ENCODE results near the gene CXCR1. TPM values are rescaled to one million over a fixed set of nuclear protein-coding genes. Genes with fewer than 3 reads are reported as not detected.

CXCR1 gene
- not detected in 2 replicates for total RNA-seq

GRCh38 chr2:218166791-218167190, at the start of gene CXCR1:
Gene CXCR1 (minus strand): TSS chr2:218166962. CDS start chr2:218165211, 1,751 bp downstream.

GRCh38 chr2:218125626-218126080, 41.1 kb downstream of the CXCR1 start, which contains the start of gene CXCR2:
Gene CXCR2 (plus strand): TSS chr2:218126028. CDS start chr2:218134802, 8,774 bp downstream.

Other genes starting within 250 kb of the CXCR1 start
- gene TNS1, start 164.0 kb downstream of the CXCR1 start, total RNA-seq = 15.7 and 76.7 TPM in 2 replicates
- not detected in 2 replicates for gene RUFY4, start 97.7 kb downstream of the CXCR1 start, total RNA-seq
- not detected in 2 replicates for gene CXCR2, start 40.9 kb downstream of the CXCR1 start, total RNA-seq
- gene ARPC2, start 50.2 kb upstream of the CXCR1 start, total RNA-seq = 297 and 314 TPM in 2 replicates
- gene GPBAR1, start 94.1 kb upstream of the CXCR1 start, total RNA-seq = 0.06 and 0.16 TPM in 2 replicates
- 132 and 186 TPM in 2 replicates for gene AAMP, start 103.2 kb upstream of the CXCR1 start, total RNA-seq
- gene PNKD, start 103.6 kb upstream of the CXCR1 start, total RNA-seq = 24.0 and 36.1 TPM in 2 replicates
- 89.4 and 184 TPM in 2 replicates for gene TMBIM1, start 125.5 kb upstream of the CXCR1 start, total RNA-seq
- not detected in 2 replicates for gene CATIP, start 189.9 kb upstream of the CXCR1 start, total RNA-seq
- gene SLC11A1, start 215.3 kb upstream of the CXCR1 start, total RNA-seq = 0.13 and 0.16 TPM in 2 replicates
- 53.9 and 56.4 TPM in 2 replicates for gene CTDSP1, start 232.9 kb upstream of the CXCR1 start, total RNA-seq